GM12891 (cell line): ENCODE measurements around the gene PLG.

Experiments used
- POLR2A ChIP-seq: IDR thresholded peaks from 2 replicates; pipeline ENCODE4 v1.6.1; 2011; ENCODE audit warnings: low read depth, low read length, control low read depth
- POLR2AphosphoS5 ChIP-seq: IDR thresholded peaks from 2 replicates; pipeline ENCODE4 v1.6.1; 2011; ENCODE audit warnings: low read depth, low read length, control low read depth
- POU2F2 ChIP-seq: IDR thresholded peaks from 2 replicates; pipeline ENCODE4 v1.6.1; 2011; ENCODE audit warnings: low read depth, mild to moderate bottlenecking, control low read depth, low read length, moderate library complexity
- TAF1 ChIP-seq: IDR thresholded peaks from 2 replicates; pipeline ENCODE4 v1.6.1; 2011; ENCODE audit warnings: low read depth, low read length, control low read depth

DNA sequence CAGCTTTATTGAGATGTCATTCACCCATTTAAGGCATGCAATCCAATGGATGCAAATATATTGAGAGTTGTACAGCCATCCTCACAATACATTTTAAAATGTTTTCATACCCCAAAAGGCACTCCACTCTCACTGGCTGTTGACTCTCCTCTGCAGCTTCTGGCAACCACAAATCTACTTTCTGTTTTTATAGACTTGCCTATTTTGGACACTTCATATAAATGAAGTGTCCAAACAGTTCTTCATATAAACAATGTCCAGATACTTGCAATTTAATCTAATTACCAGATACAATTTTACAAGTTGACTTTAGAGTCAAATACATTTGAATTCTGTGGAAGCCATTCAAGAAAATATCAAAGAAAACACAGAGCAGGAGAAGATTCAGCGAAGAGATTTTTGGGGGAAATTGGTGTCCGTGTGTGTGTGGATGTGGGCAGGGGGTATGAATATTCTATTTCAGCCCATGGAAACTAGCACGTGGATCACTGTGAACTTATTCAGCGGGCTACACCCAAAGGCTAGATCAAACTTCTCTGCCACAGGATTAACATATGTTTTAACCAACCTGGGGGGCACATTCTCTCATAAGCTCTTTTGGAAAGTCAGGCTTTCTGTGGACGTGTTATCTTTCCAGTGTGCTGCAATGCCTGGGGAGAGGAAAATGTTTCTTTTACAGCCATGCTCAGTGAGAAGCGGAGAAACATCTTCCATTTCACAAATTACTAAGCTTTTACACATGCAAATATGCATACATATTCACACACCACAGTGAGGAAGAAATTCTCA, 73.9 kb downstream of the PLG start:
- TF ChIP-seq TAF1 (no peak), POLR2A (no peak), POLR2AphosphoS5 (no peak), POU2F2 (no peak)
